Tracheal epithelial cell (primary cell): ENCODE data around the gene PTCD1. TPM values are rescaled to one million over a fixed set of nuclear protein-coding genes. Genes with fewer than 3 reads are reported as not detected.

Source experiments
- total RNA-seq: library from RNA; depleted of rRNA; stranded (reverse); fragments of >200 nt; gene quantifications from 2 replicates; pipeline ENCODE4 v1.2.1, GENCODE V29; 2014

Gene PTCD1
- 8.0 and 13.4 TPM in 2 replicates for total RNA-seq

GRCh38 chr7:99438573-99439480 lies at the start of gene PTCD1, which contains the start of gene CPSF4:
PTCD1 (minus strand) TSS chr7:99438798; CDS start chr7:99435242, 3,556 bp downstream.
CPSF4 (plus strand) TSS chr7:99438943; CDS start chr7:99439083, 140 bp downstream.

GRCh38 chr7:99472561-99473314 lies 34.1 kb upstream of the PTCD1 start, which contains the start of gene ZNF789:
ZNF789 (plus strand) TSS chr7:99472890; CDS start chr7:99476457, 3,567 bp downstream.

GRCh38 chr7:99408379-99409191 lies 30.0 kb downstream of the PTCD1 start, which contains the start of the genes BUD31 and PDAP1:
BUD31 (plus strand) TSS chr7:99408969; CDS start chr7:99411093, 2,124 bp downstream.
PDAP1 (minus strand) TSS chr7:99408597; CDS start chr7:99408548, 49 bp downstream.

GRCh38 chr7:99374111-99375064 lies 64.2 kb downstream of the PTCD1 start, which contains the start of gene ARPC1B:
ARPC1B (plus strand) TSS chr7:99374730; CDS start chr7:99385715, 10,985 bp downstream.

Other genes with a start within 250 kb of the PTCD1 start
- 0.72 and 2.1 TPM in 2 replicates for gene KPNA7, start 230.7 kb downstream of the PTCD1 start, total RNA-seq
- under 0.01 and 1.2 TPM in 2 replicates for gene MYH16, start 166.0 kb downstream of the PTCD1 start, total RNA-seq
- 271 and 291 TPM in 2 replicates for gene ARPC1A, start 112.9 kb downstream of the PTCD1 start, total RNA-seq
- 356 and 357 TPM in 2 replicates for gene ARPC1B, start 64.1 kb downstream of the PTCD1 start, total RNA-seq
- 32.0 and 49.9 TPM in 2 replicates for gene PDAP1, start 30.2 kb downstream of the PTCD1 start, total RNA-seq
- gene BUD31, start 29.8 kb downstream of the PTCD1 start, total RNA-seq, result 108 and 127 TPM in 2 replicates
- gene CPSF4, start 145 bp upstream of the PTCD1 start, total RNA-seq, result 36.1 and 41.8 TPM in 2 replicates
- gene ATP5MF, start 27.4 kb upstream of the PTCD1 start, total RNA-seq, result 391 and 494 TPM in 2 replicates
- gene ZNF789, start 34.1 kb upstream of the PTCD1 start, total RNA-seq, result 2.6 and 2.7 TPM in 2 replicates
- gene ZNF394, start 61.5 kb upstream of the PTCD1 start, total RNA-seq, result 24.1 and 30.1 TPM in 2 replicates
- 7.0 and 7.9 TPM in 2 replicates for gene ZKSCAN5, start 65.9 kb upstream of the PTCD1 start, total RNA-seq
- 5.8 and 8.7 TPM in 2 replicates for gene FAM200A, start 113.3 kb upstream of the PTCD1 start, total RNA-seq
- gene ZNF655, start 119.8 kb upstream of the PTCD1 start, total RNA-seq, result 30.6 and 52.9 TPM in 2 replicates
- gene TMEM225B, start 159.5 kb upstream of the PTCD1 start, total RNA-seq, result 0.64 and 2.2 TPM in 2 replicates
- gene ZSCAN25, start 178.1 kb upstream of the PTCD1 start, total RNA-seq, result 8.2 and 8.3 TPM in 2 replicates
- 2.2 and 2.8 TPM in 2 replicates for gene CYP3A5, start 241.2 kb upstream of the PTCD1 start, total RNA-seq